ENCODE data around the gene OXSR1.
"Not testable (repeated sequence)": the region's sequence is repeated elsewhere in the genome, so short reads cannot be mapped to it uniquely, and the experiment has no call there.

OXSR1 gene

GRCh38 chr3:38235466-38235865 lies 70.1 kb downstream of the OXSR1 start:
- DNase-seq = no peak

GRCh38 chr3:38238416-38239008 lies 73.2 kb downstream of the OXSR1 start:
- no peak for DNase-seq

- DNase-seq = not testable (repeated sequence)
Measured at GRCh38 chr3:38242812-38243211, 77.5 kb downstream of the OXSR1 start.

DNA sequence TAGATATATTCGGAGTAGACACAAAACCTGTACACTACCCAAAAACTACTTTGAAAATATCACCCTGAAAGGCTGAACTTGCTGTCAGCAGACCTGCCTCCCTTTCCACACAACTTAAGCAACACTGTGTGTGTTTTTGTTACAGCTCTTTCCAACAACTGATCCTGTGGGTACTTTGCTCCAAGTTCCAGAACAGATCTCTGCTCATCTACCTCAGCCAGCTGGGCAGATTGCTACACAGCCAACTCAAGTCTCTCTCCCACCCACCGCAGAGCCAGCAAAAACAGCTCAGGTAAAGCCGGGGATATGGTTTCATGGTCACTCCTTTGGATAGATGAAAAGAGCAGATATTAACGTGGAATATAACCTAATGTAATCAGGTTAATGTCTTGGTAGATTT lies 80.6 kb downstream of the OXSR1 start:
- DNase-seq = no peak

DNA sequence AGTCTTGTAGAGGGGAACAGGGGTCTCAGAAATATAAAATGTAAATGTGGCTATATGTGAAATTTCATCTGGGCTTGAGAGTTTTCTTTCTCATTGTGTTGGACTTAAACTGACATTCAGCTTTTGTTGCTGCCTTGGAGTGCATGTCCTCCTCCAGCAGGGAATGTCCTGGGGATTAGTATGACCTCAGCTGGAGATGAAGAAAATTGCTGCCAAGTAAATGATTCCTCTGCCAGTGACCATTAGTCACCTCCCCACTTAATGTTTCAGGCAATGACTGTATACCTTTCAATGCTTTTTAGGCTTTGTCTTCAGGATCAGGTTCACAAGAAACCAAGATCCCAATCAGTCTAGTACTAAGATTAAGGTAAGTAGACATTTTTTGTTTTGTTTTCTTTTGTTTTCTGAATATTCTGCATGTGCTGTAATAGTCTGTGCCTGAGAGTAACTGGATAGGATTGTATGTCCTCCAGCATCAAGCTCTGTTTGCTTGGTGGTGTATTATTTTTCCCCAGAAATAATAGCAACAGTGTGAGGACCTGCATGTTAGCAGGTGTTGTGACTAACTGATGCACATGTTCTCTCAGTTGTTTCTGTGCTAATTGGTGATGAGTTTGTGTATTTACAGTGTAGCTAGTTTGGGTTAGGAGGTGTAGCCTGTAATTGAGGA lies 82.2 kb downstream of the OXSR1 start:
- peak; percentile 64 for DNase-seq

DNA sequence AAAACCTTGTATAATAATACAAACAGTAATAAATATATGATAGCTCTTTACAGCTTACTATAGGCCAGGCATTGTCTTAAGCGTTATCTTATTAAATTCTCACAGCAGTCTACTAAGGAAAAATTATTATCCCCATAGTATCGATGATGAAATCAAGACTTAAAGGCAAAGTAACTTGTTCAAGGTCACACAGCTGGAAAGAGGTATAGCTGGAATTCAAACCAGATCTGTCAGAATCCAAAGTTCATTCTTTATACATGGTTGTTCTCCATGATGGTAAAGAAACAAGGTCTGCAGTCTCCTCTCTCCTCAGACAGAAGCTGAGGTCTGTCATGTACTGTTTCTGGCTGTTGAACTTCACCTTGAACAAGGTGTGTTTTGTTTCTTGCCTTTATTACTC lies 84.9 kb downstream of the OXSR1 start:
- no peak for DNase-seq

GRCh38 chr3:38251197-38251596 lies 85.9 kb downstream of the OXSR1 start:
- no peak for DNase-seq

- DNase-seq = no peak
Measured at GRCh38 chr3:38253704-38254103, 88.4 kb downstream of the OXSR1 start.

- DNase-seq = no peak
Measured at GRCh38 chr3:38254872-38255271, 89.5 kb downstream of the OXSR1 start.

DNA sequence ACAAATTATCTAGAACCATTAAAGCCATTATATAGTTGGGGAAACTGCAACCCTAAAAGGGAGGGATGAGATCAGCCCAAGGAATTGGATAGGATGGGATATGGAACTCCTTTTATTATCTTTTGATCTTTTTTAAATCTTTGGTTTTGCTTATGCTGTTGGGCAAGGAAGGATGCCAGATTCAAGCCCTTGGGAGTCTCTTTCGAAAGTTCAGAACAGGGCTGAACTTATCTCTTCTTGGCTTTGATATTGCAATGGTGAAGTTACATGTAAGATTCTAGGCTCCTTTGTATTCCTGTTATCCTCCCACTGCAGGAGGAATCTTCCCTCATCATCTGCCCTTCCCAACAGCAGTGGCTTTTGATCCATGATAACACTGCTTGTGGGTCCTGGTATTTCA lies 90.3 kb downstream of the OXSR1 start:
- no peak for DNase-seq

DNA sequence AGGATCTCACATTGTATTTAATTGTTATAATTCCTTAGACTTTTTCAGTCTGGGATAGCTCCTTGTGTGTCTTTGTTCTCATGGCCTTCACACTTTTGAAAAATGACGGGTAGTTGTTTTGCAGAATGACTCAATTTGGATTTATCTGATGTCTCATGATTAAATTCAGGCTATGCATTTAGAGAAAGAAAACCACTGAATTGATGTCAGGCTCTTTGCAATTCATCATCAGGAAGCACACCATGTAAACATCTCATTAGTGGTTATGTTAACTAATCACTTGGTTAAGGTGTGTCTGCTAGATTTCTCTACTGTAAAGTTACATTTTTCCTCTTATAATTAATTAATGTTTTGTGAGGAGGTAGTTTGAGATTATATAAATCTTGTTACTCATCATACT lies 92.2 kb downstream of the OXSR1 start:
- DNase-seq = no peak

DNA sequence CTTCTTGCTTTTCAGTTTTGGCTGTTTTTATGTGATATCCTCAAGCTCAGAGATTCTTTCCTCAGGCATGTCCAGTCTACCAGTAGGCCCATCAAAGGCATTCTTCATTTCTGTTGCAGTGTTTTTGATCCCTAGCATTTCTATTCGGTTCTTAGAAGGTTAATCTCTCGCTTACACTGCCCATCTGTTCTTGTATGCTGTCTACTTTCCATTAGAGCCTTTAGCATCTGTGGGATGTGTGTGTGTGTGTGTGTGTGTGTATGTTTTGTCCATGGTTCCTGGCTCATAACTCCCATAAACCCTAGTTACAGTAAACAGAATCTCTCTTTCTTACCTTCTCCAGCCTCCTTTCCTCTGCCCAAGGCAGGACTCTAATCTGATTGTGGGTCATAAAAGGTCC lies 95.1 kb downstream of the OXSR1 start:
- no peak for DNase-seq

- DNase-seq = no peak
Measured at GRCh38 chr3:38264353-38264771, 99.0 kb downstream of the OXSR1 start.

DNA sequence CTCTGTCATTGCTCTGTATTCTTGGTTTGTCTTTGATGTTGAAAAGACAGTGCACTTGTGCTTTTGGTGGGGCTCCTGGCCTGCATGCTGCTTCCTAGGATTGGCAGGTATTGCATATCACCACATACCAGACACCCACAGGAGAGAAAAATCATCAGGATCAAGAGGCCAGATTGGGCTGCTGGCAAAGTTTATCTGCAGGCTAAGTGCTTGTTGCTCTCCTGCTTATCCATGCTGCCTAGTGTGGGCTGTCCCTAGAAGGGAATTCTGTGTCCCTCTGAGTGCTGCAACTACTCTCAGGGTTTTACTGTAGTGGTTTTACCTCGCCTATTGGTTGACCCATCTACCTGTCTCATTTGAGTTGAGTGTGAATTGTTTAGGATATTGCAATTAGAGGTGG lies 99.4 kb downstream of the OXSR1 start:
- DNase-seq = no peak

GRCh38 chr3:38265604-38266307 lies 100.4 kb downstream of the OXSR1 start, which contains the start of gene SLC22A13:
SLC22A13 (plus strand) TSS chr3:38265812; CDS start chr3:38265861, 49 bp downstream.
- no peak for DNase-seq

DNA sequence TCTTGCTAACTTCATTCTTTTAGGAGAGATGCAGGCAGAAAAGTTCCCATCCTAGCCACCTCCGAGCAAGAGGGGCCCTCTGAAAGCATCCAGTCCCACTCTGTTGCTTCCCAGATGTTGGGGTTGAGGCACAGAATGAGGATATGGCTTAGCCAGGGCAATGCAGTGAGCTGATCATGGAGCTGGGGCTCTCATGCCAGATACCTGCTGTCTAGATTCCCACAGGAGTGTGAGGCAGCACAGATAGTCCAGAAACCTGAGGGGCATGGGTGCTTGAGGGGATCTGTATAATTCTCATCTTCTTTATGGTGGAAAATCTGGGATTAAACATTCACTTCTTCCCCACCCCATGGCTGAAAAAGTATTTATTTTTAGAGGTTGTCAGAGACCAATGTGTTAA lies 101.5 kb downstream of the OXSR1 start:
- DNase-seq = no peak

- no peak for DNase-seq
Measured at GRCh38 chr3:38267662-38268061, 102.3 kb downstream of the OXSR1 start.

GRCh38 chr3:38268087-38268486 lies 102.8 kb downstream of the OXSR1 start:
- no peak for DNase-seq

DNA sequence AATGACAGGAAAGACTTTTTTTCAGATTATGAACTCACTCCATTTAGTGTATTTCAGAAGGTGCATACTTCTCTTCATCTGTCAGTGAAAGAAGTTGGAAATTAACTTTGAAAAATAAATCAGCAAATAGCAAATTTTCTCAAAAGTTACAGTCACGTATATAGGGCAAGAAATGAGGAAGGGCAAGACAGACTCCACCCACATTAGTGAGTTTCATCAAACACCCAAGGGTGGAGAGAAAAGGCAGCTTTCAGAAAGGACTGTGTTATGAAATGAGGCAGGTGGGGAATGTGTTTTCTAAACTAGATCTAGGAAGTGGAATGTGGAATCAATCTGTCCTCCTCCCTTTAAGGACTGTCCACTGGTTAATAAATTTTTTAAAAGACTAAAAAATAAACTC lies 103.2 kb downstream of the OXSR1 start:
- no peak for DNase-seq

GRCh38 chr3:38270606-38271005 lies 105.3 kb downstream of the OXSR1 start:
- DNase-seq = no peak

- no peak for DNase-seq
Measured at GRCh38 chr3:38271553-38271952, 106.2 kb downstream of the OXSR1 start.

DNA sequence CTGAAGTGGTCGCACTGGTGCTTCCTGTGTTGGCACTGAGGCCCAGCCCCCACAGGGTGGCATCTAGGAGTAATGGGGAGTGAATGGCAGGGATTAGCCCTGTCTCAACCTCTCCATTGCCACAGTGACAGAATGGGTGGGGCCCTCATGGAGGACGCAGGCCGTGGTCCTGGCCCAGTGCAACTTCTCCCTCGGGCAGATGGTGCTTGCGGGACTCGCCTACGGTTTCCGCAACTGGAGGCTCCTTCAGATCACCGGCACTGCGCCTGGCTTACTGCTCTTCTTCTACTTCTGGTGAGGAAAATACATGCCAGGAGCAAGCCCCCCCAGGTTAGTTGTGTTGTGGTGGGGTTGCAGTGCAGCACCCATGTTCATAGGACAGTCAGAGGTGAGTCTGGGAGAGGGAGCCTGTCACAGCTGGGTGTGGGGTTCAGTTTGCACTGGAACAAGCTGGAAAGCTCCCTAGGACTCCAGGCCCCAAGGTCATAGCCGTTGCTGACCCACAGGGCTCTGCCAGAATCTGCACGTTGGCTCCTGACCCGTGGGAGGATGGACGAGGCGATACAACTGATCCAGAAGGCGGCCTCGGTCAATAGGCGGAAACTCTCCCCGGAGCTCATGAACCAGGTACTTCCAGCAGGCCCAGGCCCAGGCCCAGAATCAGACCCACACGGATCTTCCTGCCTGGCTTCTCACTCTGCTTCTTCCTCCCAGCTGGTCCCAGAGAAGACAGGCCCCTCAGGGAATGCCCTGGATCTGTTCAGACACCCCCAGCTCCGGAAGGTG lies 109.7 kb downstream of the OXSR1 start:
- no peak for DNase-seq

DNA sequence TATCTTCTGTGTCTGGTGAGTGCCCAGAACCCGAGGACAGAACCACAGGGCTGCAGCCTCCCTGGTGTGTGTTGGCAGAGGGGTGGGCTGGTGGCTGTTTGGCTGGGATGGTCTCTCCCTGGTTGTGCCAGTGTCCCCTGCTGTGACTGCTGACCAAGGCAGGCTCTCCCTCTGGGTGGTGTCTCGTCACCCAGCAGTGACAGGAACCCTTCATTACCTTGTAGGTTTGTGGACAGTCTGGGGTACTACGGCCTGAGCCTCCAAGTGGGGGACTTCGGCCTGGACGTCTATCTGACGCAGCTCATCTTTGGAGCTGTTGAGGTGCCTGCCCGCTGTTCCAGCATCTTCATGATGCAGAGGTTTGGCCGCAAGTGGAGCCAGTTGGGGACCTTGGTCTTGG lies 110.3 kb downstream of the OXSR1 start:
- no peak for DNase-seq

Data from NCI-H446 treated with DMSO at 0.1 percent for 48 hours (cell line).